ENCODE results near the gene ASCL1.

ASCL1 gene

DNA sequence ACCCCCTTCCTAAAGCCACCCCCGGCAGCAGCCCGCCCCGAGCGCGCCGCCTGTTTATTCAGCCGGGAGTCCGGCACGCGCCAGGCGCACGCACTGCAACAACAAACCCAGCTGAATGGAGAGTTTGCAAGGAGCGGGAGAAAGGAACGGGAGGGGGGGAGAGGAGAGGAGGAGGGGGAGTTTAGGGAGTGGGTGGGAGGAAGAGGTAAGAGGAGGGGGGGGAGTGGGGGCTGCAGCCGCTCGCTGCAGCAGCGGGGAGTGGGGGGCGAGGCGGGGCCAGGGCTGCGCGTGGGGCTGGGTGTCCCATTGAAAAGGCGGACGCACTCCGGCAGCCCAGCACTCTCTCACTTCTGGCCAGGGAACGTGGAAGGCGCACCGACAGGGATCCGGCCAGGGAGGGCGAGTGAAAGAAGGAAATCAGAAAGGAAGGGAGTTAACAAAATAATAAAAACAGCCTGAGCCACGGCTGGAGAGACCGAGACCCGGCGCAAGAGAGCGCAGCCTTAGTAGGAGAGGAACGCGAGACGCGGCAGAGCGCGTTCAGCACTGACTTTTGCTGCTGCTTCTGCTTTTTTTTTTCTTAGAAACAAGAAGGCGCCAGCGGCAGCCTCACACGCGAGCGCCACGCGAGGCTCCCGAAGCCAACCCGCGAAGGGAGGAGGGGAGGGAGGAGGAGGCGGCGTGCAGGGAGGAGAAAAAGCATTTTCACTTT lies at the start of gene ASCL1:
TSS of gene ASCL1 (plus strand) at position 336 of the 712 bp plus-strand sequence. CDS start 571 bp downstream, outside the sequence.
- DNase-seq (ENCODE audit: low read depth) = no peak

- DNase-seq (ENCODE audit: low read depth) = no peak
These were observed 49.6 kb upstream of the ASCL1 start for GRCh38 chr12:102907918-102908317.

GRCh38 chr12:102910137-102910536 lies 47.3 kb upstream of the ASCL1 start:
- no peak for DNase-seq (ENCODE audit: low read depth)

GRCh38 chr12:102910792-102911191 lies 46.7 kb upstream of the ASCL1 start:
- no peak for DNase-seq (ENCODE audit: low read depth)

GRCh38 chr12:102911320-102911719 lies 46.2 kb upstream of the ASCL1 start:
- no peak for DNase-seq (ENCODE audit: low read depth)

DNA sequence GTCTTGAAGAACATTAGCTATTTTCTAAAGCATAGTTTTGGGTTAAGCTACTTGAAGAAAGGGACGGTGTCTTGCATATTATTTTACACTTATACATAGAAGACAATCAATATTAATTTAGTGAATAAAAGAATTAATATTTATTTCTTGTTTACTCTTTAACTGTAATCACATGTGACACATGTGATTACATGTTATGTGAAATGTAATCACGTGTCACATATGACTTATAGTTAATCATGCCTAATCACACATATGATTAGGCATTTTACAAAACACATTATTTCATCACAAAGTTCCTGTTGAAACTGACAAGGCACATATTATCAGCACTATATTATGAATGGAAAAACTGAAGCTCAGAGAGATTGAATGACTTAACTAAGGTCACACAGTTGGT lies 45.2 kb upstream of the ASCL1 start:
- DNase-seq (ENCODE audit: low read depth) = no peak

DNA sequence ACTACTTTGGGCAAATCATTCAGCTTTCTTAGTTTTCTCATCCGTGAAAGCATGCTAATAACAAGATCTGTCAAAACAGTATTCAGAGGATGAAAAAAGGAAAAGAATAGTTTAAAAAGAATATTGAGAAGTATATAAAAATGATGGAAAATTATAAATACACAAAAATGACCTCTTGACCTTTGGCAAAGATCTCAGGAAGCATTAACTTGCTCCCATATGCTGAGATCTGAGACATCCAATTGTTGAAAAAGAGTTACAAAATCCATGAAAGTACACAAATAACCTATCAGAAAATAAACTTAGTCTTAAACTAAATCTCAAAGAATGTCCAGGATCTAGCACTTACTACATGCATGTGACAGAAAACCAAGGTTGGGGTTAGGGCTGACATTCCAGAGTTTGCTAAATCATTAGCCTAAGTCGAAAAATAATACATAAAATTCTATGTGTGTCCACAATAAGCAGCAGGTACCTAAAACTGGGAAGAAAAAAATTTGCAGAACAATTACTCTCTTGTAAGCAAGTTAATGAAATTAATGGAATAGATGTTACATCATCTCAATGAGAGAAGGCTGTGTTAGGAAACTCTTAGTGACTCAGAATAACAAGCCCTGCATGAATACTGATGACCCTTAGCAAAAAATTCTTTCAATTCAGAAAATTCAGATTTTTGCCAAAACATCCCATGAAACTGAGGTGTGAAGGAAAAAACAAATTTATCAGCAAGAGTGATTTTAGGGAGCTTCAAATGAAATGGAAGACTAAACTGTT lies 43.8 kb upstream of the ASCL1 start:
- DNase-seq (ENCODE audit: low read depth) = no peak

GRCh38 chr12:102916252-102917025 lies 41.0 kb upstream of the ASCL1 start:
- DNase-seq (ENCODE audit: low read depth) = no peak

- DNase-seq (ENCODE audit: low read depth) = no peak
These were observed 40.3 kb upstream of the ASCL1 start, which contains the start of gene PAH for GRCh38 chr12:102917026-102917787. Gene PAH (minus strand): TSS chr12:102917244. CDS start chr12:102917130, 114 bp downstream.

GRCh38 chr12:102918840-102919239 lies 38.6 kb upstream of the ASCL1 start:
- no peak for DNase-seq (ENCODE audit: low read depth)

GRCh38 chr12:102920271-102920670 lies 37.2 kb upstream of the ASCL1 start:
- no peak for DNase-seq (ENCODE audit: low read depth)

GRCh38 chr12:102921240-102921639 lies 36.2 kb upstream of the ASCL1 start:
- DNase-seq (ENCODE audit: low read depth) = no peak

DNA sequence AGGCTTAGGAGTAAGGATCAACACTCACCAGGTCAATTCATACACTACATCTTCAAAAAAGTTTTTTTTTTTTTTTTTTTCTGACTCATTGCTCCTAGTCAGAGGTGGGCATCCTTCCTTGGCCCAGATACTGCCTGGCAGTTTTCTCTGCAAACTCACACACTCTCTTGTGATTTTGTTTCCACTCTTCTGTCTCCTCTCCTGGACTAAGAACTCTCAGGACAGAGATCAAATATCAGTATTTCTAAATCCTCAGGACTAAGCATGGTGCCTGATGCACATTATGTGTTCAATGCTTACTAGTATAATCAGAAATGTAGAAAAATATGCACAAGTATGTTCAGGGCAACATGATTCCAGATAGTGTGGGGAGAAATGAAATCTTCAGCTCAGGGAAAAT lies 30.3 kb upstream of the ASCL1 start:
- DNase-seq (ENCODE audit: low read depth) = no peak

DNA sequence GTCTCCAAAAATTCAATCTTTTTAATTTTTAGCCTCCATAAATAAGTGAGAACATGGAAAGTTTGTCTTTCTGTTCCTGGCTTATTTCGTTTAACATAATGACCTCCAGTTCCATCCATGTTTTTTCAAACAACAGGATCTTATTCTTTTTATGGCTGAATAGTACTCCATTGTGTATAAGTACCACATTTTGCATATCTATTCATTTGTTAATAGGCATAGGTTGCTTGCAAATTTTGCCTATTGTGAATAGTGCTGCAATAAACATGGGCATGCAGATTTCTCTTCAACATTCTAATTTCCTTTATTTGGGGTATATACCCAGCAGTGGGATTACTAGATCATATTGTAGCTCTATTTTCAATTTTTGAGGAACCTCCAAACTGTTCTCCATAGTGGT lies 24.3 kb upstream of the ASCL1 start:
- no peak for DNase-seq (ENCODE audit: low read depth)

DNA sequence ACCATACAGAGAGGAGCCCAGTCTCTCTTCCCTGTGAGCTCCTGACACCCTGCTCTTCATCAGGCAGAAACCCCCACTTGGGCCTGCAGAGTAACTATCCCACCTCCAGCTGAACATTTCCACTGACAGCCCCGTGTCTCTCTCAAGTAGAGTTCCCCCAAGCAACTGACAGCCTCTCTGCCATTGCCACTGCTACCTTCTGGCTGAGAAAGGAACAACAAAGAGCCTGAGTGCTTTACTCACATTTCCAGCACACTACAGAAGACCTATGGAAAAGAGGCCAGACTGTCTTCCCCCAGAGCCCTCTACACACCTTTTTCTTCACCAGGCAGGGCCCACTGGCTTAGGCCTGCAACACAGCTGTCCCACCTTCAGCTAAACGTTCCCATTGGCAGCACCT lies 18.4 kb upstream of the ASCL1 start:
- no peak for DNase-seq (ENCODE audit: low read depth)

DNA sequence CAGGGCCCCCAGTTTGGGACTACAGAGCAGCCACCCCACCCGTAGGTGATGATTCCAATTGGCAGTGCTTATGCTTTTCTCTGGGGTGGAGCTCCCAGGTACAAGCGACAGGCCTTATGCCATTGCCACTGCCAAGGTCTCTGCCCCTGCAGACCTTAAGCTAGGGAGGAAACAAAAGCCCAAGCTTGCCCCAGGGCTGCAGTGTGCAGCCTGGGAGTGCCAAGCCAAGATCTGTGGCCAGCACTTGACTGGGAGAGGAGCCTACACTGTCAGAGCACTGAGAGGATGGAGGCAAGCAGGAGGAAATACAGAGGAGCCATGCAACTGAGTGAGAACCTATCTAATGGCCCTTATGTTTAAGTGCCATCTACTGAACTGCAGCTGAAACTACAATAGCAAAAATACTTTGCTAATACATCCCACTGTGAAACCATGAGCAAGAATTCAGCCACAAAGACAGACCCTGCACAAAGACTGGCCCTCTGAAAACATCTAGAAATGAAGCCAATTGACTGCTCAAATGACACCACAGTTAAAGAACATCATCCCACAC lies 17.7 kb upstream of the ASCL1 start:
- no peak for DNase-seq (ENCODE audit: low read depth)

- DNase-seq (ENCODE audit: low read depth) = no peak
These were observed 11.4 kb upstream of the ASCL1 start for GRCh38 chr12:102946042-102946441.

DNA sequence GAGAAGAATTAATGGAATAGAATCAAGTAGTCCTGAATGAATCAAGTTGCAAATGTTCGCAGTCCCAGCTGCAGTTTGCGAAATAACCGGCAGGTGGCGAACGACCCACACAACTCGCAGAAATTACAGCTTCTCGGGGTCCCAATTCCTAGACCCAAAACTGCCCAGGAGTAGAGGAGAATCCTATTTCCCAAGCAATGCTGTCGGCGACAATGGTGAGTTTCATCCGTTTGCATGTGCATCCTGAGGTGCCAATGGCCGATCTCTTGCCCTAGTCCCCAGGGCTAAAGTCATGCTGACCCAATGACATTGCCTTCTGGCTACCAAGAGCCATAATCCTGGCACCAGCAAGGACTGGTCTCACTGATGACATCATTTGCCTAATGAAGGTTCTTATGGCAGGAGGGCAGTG lies 8.5 kb upstream of the ASCL1 start:
- peak; percentile 39 for DNase-seq (ENCODE audit: low read depth)

- no peak for DNase-seq (ENCODE audit: low read depth)
These were observed 7.1 kb upstream of the ASCL1 start for GRCh38 chr12:102950107-102950949.

GRCh38 chr12:102950950-102951619 lies 6.4 kb upstream of the ASCL1 start:
- DNase-seq (ENCODE audit: low read depth) = no peak
